ENCODE results near the gene ZYX. TPM values are rescaled to one million over a fixed set of nuclear protein-coding genes. Genes with fewer than 3 reads are reported as not detected.
A peak's percentile ranks its signal among the peaks of the same experiment; 100 is the strongest.

The ZYX gene
- total and polyA plus RNA-seq, 9 of the 15 experiments (the other 6 are each of a cell fraction or from before 2014, with no cell fraction given), result 1.8 to 130 (median 15.7) TPM

- TF ChIP-seq, protein P1, sequence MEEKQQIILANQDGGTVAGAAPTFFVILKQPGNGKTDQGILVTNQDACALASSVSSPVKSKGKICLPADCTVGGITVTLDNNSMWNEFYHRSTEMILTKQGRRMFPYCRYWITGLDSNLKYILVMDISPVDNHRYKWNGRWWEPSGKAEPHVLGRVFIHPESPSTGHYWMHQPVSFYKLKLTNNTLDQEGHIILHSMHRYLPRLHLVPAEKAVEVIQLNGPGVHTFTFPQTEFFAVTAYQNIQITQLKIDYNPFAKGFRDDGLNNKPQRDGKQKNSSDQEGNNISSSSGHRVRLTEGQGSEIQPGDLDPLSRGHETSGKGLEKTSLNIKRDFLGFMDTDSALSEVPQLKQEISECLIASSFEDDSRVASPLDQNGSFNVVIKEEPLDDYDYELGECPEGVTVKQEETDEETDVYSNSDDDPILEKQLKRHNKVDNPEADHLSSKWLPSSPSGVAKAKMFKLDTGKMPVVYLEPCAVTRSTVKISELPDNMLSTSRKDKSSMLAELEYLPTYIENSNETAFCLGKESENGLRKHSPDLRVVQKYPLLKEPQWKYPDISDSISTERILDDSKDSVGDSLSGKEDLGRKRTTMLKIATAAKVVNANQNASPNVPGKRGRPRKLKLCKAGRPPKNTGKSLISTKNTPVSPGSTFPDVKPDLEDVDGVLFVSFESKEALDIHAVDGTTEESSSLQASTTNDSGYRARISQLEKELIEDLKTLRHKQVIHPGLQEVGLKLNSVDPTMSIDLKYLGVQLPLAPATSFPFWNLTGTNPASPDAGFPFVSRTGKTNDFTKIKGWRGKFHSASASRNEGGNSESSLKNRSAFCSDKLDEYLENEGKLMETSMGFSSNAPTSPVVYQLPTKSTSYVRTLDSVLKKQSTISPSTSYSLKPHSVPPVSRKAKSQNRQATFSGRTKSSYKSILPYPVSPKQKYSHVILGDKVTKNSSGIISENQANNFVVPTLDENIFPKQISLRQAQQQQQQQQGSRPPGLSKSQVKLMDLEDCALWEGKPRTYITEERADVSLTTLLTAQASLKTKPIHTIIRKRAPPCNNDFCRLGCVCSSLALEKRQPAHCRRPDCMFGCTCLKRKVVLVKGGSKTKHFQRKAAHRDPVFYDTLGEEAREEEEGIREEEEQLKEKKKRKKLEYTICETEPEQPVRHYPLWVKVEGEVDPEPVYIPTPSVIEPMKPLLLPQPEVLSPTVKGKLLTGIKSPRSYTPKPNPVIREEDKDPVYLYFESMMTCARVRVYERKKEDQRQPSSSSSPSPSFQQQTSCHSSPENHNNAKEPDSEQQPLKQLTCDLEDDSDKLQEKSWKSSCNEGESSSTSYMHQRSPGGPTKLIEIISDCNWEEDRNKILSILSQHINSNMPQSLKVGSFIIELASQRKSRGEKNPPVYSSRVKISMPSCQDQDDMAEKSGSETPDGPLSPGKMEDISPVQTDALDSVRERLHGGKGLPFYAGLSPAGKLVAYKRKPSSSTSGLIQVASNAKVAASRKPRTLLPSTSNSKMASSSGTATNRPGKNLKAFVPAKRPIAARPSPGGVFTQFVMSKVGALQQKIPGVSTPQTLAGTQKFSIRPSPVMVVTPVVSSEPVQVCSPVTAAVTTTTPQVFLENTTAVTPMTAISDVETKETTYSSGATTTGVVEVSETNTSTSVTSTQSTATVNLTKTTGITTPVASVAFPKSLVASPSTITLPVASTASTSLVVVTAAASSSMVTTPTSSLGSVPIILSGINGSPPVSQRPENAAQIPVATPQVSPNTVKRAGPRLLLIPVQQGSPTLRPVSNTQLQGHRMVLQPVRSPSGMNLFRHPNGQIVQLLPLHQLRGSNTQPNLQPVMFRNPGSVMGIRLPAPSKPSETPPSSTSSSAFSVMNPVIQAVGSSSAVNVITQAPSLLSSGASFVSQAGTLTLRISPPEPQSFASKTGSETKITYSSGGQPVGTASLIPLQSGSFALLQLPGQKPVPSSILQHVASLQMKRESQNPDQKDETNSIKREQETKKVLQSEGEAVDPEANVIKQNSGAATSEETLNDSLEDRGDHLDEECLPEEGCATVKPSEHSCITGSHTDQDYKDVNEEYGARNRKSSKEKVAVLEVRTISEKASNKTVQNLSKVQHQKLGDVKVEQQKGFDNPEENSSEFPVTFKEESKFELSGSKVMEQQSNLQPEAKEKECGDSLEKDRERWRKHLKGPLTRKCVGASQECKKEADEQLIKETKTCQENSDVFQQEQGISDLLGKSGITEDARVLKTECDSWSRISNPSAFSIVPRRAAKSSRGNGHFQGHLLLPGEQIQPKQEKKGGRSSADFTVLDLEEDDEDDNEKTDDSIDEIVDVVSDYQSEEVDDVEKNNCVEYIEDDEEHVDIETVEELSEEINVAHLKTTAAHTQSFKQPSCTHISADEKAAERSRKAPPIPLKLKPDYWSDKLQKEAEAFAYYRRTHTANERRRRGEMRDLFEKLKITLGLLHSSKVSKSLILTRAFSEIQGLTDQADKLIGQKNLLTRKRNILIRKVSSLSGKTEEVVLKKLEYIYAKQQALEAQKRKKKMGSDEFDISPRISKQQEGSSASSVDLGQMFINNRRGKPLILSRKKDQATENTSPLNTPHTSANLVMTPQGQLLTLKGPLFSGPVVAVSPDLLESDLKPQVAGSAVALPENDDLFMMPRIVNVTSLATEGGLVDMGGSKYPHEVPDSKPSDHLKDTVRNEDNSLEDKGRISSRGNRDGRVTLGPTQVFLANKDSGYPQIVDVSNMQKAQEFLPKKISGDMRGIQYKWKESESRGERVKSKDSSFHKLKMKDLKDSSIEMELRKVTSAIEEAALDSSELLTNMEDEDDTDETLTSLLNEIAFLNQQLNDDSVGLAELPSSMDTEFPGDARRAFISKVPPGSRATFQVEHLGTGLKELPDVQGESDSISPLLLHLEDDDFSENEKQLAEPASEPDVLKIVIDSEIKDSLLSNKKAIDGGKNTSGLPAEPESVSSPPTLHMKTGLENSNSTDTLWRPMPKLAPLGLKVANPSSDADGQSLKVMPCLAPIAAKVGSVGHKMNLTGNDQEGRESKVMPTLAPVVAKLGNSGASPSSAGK (IDR thresholded peaks at IDR 0.05), result 0 out of 2 replicates have a peak, but pooled peaks have one; percentile 55
- TF ChIP-seq ARID2 (IDR thresholded peaks at IDR 0.05) (no peak), KDM2B (CRISPR knock-in tag; IDR thresholded peaks at IDR 0.05) (peak; percentile 92), HCFC1 (IDR thresholded peaks at IDR 0.05; ENCODE audit: low read depth, low read length) (no peak), XRCC5 (IDR thresholded peaks at IDR 0.05; ENCODE audit: low read depth, low read length) (no peak; the same call in 1 of the 2 replicates), SIN3A (IDR thresholded peaks at IDR 0.05; ENCODE audit: borderline replicate concordance in 2 of 2, control insufficient read depth in 1 of 2, low read depth in 2 of 2, low read length in 2 of 2) (0 out of 4 replicates have a peak, but pooled peaks of 1 of the 2 experiments have one; percentile 18)
- TF ChIP-seq, protein P2, sequence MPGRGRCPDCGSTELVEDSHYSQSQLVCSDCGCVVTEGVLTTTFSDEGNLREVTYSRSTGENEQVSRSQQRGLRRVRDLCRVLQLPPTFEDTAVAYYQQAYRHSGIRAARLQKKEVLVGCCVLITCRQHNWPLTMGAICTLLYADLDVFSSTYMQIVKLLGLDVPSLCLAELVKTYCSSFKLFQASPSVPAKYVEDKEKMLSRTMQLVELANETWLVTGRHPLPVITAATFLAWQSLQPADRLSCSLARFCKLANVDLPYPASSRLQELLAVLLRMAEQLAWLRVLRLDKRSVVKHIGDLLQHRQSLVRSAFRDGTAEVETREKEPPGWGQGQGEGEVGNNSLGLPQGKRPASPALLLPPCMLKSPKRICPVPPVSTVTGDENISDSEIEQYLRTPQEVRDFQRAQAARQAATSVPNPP (IDR thresholded peaks at IDR 0.05; ENCODE audit: borderline replicate concordance, insufficient read depth, insufficient read length), result no peak
- TF ChIP-seq, protein P3, sequence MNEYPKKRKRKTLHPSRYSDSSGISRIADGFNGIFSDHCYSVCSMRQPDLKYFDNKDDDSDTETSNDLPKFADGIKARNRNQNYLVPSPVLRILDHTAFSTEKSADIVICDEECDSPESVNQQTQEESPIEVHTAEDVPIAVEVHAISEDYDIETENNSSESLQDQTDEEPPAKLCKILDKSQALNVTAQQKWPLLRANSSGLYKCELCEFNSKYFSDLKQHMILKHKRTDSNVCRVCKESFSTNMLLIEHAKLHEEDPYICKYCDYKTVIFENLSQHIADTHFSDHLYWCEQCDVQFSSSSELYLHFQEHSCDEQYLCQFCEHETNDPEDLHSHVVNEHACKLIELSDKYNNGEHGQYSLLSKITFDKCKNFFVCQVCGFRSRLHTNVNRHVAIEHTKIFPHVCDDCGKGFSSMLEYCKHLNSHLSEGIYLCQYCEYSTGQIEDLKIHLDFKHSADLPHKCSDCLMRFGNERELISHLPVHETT (CRISPR knock-in tag; conservative IDR thresholded peaks at IDR 0.05 in 1 of 2, IDR thresholded peaks at IDR 0.05 in 1 of 2), result 0 out of 4 replicates have a peak, but pooled peaks of 1 of the 2 experiments have one; percentile 20
- TF ChIP-seq, protein P4, sequence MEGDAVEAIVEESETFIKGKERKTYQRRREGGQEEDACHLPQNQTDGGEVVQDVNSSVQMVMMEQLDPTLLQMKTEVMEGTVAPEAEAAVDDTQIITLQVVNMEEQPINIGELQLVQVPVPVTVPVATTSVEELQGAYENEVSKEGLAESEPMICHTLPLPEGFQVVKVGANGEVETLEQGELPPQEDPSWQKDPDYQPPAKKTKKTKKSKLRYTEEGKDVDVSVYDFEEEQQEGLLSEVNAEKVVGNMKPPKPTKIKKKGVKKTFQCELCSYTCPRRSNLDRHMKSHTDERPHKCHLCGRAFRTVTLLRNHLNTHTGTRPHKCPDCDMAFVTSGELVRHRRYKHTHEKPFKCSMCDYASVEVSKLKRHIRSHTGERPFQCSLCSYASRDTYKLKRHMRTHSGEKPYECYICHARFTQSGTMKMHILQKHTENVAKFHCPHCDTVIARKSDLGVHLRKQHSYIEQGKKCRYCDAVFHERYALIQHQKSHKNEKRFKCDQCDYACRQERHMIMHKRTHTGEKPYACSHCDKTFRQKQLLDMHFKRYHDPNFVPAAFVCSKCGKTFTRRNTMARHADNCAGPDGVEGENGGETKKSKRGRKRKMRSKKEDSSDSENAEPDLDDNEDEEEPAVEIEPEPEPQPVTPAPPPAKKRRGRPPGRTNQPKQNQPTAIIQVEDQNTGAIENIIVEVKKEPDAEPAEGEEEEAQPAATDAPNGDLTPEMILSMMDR (IDR thresholded peaks at IDR 0.05 in 2 of 3, conservative IDR thresholded peaks at IDR 0.05 in 1 of 3; ENCODE audit: insufficient read depth in 2 of 3, low read depth in 1 of 3, low read length in 3 of 3), result peak; percentile 94 to 98 (median 95)
Measured at GRCh38 chr7:143380260-143380645, 892 bp upstream of the ZYX start (continued).

Data from K562 (cell line).